ENCODE data around the gene BOLL. TPM values are rescaled to one million over a fixed set of nuclear protein-coding genes. Genes with fewer than 3 reads are reported as not detected.
"Not testable (repeated sequence)": the region's sequence is repeated elsewhere in the genome, so short reads cannot be mapped to it uniquely, and the experiment has no call there.

Gene BOLL, protein sequence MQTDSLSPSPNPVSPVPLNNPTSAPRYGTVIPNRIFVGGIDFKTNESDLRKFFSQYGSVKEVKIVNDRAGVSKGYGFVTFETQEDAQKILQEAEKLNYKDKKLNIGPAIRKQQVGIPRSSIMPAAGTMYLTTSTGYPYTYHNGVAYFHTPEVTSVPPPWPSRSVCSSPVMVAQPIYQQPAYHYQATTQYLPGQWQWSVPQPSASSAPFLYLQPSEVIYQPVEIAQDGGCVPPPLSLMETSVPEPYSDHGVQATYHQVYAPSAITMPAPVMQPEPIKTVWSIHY
- not detected for total RNA-seq

DNA sequence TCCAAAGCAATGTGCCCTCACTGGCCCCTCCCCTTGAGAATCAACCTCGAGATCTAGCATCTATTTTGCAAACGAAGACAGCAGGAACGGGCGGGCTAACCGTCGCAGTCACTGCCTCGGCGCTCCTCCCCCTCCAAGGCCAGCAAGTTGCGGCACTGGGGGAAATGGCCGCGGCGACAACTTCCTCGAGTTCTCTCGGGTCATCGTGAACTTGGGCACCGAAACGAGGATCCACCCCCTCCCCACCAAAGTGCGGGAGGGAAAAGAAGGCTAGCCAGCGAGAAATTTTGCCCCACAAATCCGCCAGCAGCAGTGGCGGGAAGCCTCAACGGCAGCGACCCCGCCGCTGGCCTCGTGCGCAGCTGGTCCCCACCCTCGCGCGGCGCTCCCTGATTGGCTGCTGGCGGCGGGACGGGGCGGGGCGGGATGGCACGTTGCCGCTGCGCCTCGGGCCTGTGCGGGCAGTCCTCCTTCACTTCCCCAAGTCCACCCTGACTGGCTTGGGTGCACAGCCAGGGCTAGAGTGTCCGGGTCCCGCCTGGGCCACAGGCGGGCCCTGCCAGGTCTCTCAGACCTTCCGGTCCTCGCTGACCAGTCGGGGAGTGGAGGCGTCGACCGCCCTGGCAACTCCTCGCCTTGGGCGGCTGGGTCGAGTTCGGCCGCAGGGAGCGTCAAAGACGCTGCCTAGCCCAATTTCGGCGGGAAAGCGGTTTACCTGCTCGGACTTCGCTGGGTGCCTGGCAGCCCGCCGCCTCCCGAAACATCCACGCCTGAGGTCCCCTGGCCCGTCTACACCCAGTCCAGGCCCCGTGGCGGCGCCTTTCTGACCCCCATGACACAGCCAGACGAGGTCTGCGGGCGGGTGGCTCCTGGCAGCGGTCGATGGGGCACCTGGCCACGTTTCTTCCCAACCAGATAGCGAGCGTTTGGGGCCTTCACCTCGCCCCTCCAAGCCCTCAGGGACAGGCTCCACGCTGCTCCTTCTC lies at the start of gene BOLL:
Gene BOLL (minus strand): TSS at position 364 of the 986 bp plus-strand sequence. CDS start 3,469 bp downstream, outside the sequence.
- TF ChIP-seq CTCF (IDR thresholded peaks at IDR 0.05) (no peak), EP300 (IDR thresholded peaks at IDR 0.05) (no peak), POLR2A (IDR thresholded peaks at IDR 0.05) (no peak)

DNA sequence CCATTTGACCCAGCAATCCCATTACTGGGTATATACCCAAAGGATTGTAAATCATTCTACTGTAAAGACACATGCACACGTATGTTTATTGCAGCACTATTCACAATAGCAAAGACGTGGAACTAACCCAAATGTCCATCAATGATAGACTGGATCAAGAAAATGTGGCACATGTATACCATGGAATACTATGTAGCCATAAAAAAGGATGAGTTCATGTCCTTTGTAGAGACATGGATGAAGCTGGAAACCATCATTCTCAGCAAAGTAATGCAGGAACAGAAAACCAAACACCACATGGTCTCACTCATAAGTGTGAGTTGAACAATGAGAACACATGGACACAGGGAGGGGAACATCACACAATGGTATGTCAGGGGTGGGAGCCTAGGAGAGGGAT lies 49.7 kb upstream of the BOLL start:
- H3K4me1 ChIP-seq, result peaks cover 0 to 13% (median 5%) of the 10 kb centered on the region in 4 donors
- DNase-seq (ENCODE audit: low spot score in 2 of 2); H3K27me3 ChIP-seq; H3K36me3 ChIP-seq; H3K27ac ChIP-seq; H3K9me3 ChIP-seq; H3K4me3 ChIP-seq: not testable (repeated sequence)
- 94 to 98% methylated on average over 2 of the region's 2 CpGs for WGBS, 2 donors

More for the DNA sequence above, at the start of gene BOLL:
- peaks cover 0 to 13% (median 10%) of the 10 kb centered on the region in 4 donors for H3K4me1 ChIP-seq
- no peak for DNase-seq (ENCODE audit: low spot score in 2 of 2)
- no peaks in the 10 kb centered on the region for H3K36me3 ChIP-seq
- H3K27ac ChIP-seq, result no peak within 1 kb of the TSS
- peak within 1 kb of the TSS; percentile 22 to 48 (median 39) for H3K4me3 ChIP-seq
- peaks cover 0 to 6% (median 0%) of the 10 kb centered on the region in 4 donors for H3K9me3 ChIP-seq
- 90 to 91% methylated on average over 61 to 75 of the region's 80 CpGs for WGBS, 2 donors
- H3K27me3 ChIP-seq, result peaks cover 0 to 36% of the 10 kb centered on the region in 2 donors

- no peaks in the 10 kb centered on the region for H3K9me3 ChIP-seq
- H3K4me1 ChIP-seq, result no peaks in the 10 kb centered on the region
- no peak for TF ChIP-seq POLR2A (IDR thresholded peaks at IDR 0.05)
- TF ChIP-seq EP300 (IDR thresholded peaks at IDR 0.05), result no peak
- TF ChIP-seq CTCF (IDR thresholded peaks at IDR 0.05), result no peak
- no peaks in the 10 kb centered on the region for H3K36me3 ChIP-seq
- 74% methylated on average over 1 of the region's 1 CpG for WGBS, 2 donors
- H3K4me3 ChIP-seq, result no peak overlapping the region
- H3K27ac ChIP-seq, result no peak overlapping the region
- DNase-seq (ENCODE audit: low spot score in 2 of 2), result no peak
- H3K27me3 ChIP-seq, result no peaks in the 10 kb centered on the region
Measured at GRCh38 chr2:197828464-197829135, 43.5 kb upstream of the BOLL start.

- no peak for DNase-seq (ENCODE audit: low spot score in 2 of 2)
- TF ChIP-seq CTCF (IDR thresholded peaks at IDR 0.05) (no peak), EP300 (IDR thresholded peaks at IDR 0.05) (no peak), POLR2A (IDR thresholded peaks at IDR 0.05) (no peak)
- Histone ChIP-seq H3K4me1 (no peaks in the 10 kb centered on the region), H3K36me3 (no peaks in the 10 kb centered on the region), H3K4me3 (no peak overlapping the region), H3K27ac (no peak overlapping the region), H3K27me3 (no peaks in the 10 kb centered on the region), H3K9me3 (no peaks in the 10 kb centered on the region)
- WGBS, 2 donors, result 70 to 80% methylated on average over 2 of the region's 2 CpGs
Measured at GRCh38 chr2:197827618-197828017, 42.5 kb upstream of the BOLL start.

DNA sequence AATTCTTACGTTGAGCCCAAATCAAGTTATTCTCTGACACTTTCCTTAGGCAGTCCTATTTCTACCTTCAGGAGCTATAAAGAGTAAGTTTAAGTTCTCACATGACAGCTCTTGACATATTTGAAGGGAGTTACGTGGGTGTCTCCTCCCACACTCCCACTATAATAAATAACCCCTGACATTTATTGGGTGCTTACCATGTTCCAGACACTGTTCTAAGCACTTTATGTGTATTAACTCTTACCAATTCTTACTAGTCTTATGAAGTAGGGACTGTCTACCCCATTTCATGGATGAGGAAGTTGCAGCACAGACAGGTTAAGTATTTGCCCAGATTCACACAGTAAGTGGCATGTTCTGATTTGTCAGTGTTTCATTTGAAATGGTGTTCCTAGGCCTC lies 37.2 kb upstream of the BOLL start:
- 62 to 78% methylated on average over 2 of the region's 2 CpGs for WGBS, 2 donors
- TF ChIP-seq EP300 (IDR thresholded peaks at IDR 0.05), result no peak
- no peak for TF ChIP-seq CTCF (IDR thresholded peaks at IDR 0.05)
- no peak for TF ChIP-seq POLR2A (IDR thresholded peaks at IDR 0.05)
- H3K4me3 ChIP-seq, result no peak overlapping the region
- H3K27me3 ChIP-seq, result no peaks in the 10 kb centered on the region
- H3K27ac ChIP-seq, result no peak overlapping the region
- H3K36me3 ChIP-seq, result no peaks in the 10 kb centered on the region
- no peak for DNase-seq (ENCODE audit: low spot score in 2 of 2)
- H3K9me3 ChIP-seq, result no peaks in the 10 kb centered on the region
- H3K4me1 ChIP-seq, result no peaks in the 10 kb centered on the region

Measured in tibial nerve (tissue), 4 donors.